ENCODE results near the gene TECR.
"Not testable (repeated sequence)": the region's sequence is repeated elsewhere in the genome, so short reads cannot be mapped to it uniquely, and the experiment has no call there.

TECR gene

GRCh38 chr19:14536926-14537692 is 7.7 kb downstream of the TECR start:
- H3K36me3 ChIP-seq (ENCODE audit: control insufficient read depth in 4 of 4, insufficient read depth in 4 of 4, low read length in 3 of 4), result peaks cover 3 to 14% (median 8%) of the 10 kb centered on the region in 4 experiments
- peak; percentile 70 to 85 (median 84) for DNase-seq
- H3K9me3 ChIP-seq (ENCODE audit: control extremely low read depth in 1 of 5, control insufficient read depth in 4 of 5, insufficient read depth in 2 of 5, low read depth in 1 of 5, low read length in 4 of 5), result no peaks in the 10 kb centered on the region
- 37% methylated on average over 10 of the region's 24 CpGs for WGBS (ENCODE audit: insufficient coverage)
- ChIA-PET CTCF (interaction anchor here (1.4 to 2.3 kb wide), 4 partner anchors 13 to 64 kb away, joined by 4 to 8 read pairs (median 6); no protein-coding TSS in a partner anchor), POLR2A (interaction anchor here (0.6 kb wide), 1 partner anchor 18 kb away, joined by 3 read pairs; no protein-coding TSS in a partner anchor)
- H3K27ac ChIP-seq (ENCODE audit: insufficient read depth in 1 of 2, low read depth in 1 of 2, low read length in 2 of 2, poor library complexity in 1 of 2, severe bottlenecking in 2 of 2), result no peak overlapping the region
- peak overlapping the region in 4 of 7 experiments; percentile 19 to 69 (median 38) for H3K4me3 ChIP-seq (ENCODE audit: control insufficient read depth in 1 of 7, extremely low read depth in 1 of 7, insufficient read depth in 4 of 7, low read depth in 2 of 7, low read length in 6 of 7)
- no peaks in the 10 kb centered on the region for H3K27me3 ChIP-seq (replicated peaks in 2 of 5; ENCODE audit: control insufficient read depth in 4 of 5, insufficient read depth in 5 of 5, low read length in 4 of 5)
- H3K4me1 ChIP-seq (ENCODE audit: control extremely low read depth in 1 of 4, control insufficient read depth in 4 of 4, insufficient read depth in 4 of 4, low read length in 3 of 4), result peaks cover 0 to 13% (median 9%) of the 10 kb centered on the region in 4 experiments

GRCh38 chr19:14540741-14541525 is 11.5 kb downstream of the TECR start:
- CTCF ChIA-PET, result interaction anchor here (1.1 kb wide), 1 partner anchor 8 kb away, joined by 3 read pairs; no protein-coding TSS in a partner anchor

GRCh38 chr19:14541979-14542378 is 12.6 kb downstream of the TECR start:
- whole genome bisulfite sequencing (ENCODE audit: insufficient coverage), result no CpG with 5 or more reads among the region's 5 CpGs
- H3K9me3 ChIP-seq (ENCODE audit: control extremely low read depth in 1 of 5, control insufficient read depth in 4 of 5, insufficient read depth in 2 of 5, low read depth in 1 of 5, low read length in 4 of 5); CTCF ChIA-PET; H3K27me3 ChIP-seq (replicated peaks in 2 of 5; ENCODE audit: control insufficient read depth in 4 of 5, insufficient read depth in 5 of 5, low read length in 4 of 5); H3K4me3 ChIP-seq (ENCODE audit: control insufficient read depth in 1 of 7, extremely low read depth in 1 of 7, insufficient read depth in 4 of 7, low read depth in 2 of 7, low read length in 6 of 7); DNase-seq: not testable (repeated sequence)
- Histone ChIP-seq H3K36me3 (ENCODE audit: control insufficient read depth in 4 of 4, insufficient read depth in 4 of 4, low read length in 3 of 4) (peaks cover 0 to 21% (median 8%) of the 10 kb centered on the region in 4 experiments), H3K4me1 (ENCODE audit: control extremely low read depth in 1 of 4, control insufficient read depth in 4 of 4, insufficient read depth in 4 of 4, low read length in 3 of 4) (peaks cover 0 to 25% (median 22%) of the 10 kb centered on the region in 4 experiments), H3K27ac (ENCODE audit: insufficient read depth in 1 of 2, low read depth in 1 of 2, low read length in 2 of 2, poor library complexity in 1 of 2, severe bottlenecking in 2 of 2) (peak overlapping the region in 1 of 2 experiments; percentile 60)
- POLR2A ChIA-PET, result interaction anchor here (0.9 to 1.0 kb wide), 2 partner anchors 15 to 24 kb away, joined by 4 to 6 read pairs; partner anchors contain the start of gene DNAJB1

More at GRCh38 chr19:14540741-14541525, 11.5 kb downstream of the TECR start:
- Histone ChIP-seq H3K9me3 (ENCODE audit: control extremely low read depth in 1 of 5, control insufficient read depth in 4 of 5, insufficient read depth in 2 of 5, low read depth in 1 of 5, low read length in 4 of 5) (no peaks in the 10 kb centered on the region), H3K27ac (ENCODE audit: insufficient read depth in 1 of 2, low read depth in 1 of 2, low read length in 2 of 2, poor library complexity in 1 of 2, severe bottlenecking in 2 of 2) (no peak overlapping the region), H3K4me1 (ENCODE audit: control extremely low read depth in 1 of 4, control insufficient read depth in 4 of 4, insufficient read depth in 4 of 4, low read length in 3 of 4) (peaks cover 0 to 28% (median 24%) of the 10 kb centered on the region in 4 experiments), H3K36me3 (ENCODE audit: control insufficient read depth in 4 of 4, insufficient read depth in 4 of 4, low read length in 3 of 4) (peaks cover 0 to 20% (median 7%) of the 10 kb centered on the region in 4 experiments), H3K27me3 (replicated peaks in 2 of 5; ENCODE audit: control insufficient read depth in 4 of 5, insufficient read depth in 5 of 5, low read length in 4 of 5) (no peaks in the 10 kb centered on the region), H3K4me3 (ENCODE audit: control insufficient read depth in 1 of 7, extremely low read depth in 1 of 7, insufficient read depth in 4 of 7, low read depth in 2 of 7, low read length in 6 of 7) (no peak overlapping the region)
- no peak for DNase-seq
- POLR2A ChIA-PET, result no interaction called here
- WGBS (ENCODE audit: insufficient coverage), result 96% methylated on average over 16 of the region's 19 CpGs

GRCh38 chr19:14542711-14543328 is 13.4 kb downstream of the TECR start:
- Histone ChIP-seq H3K27me3 (replicated peaks in 2 of 5; ENCODE audit: control insufficient read depth in 4 of 5, insufficient read depth in 5 of 5, low read length in 4 of 5) (no peaks in the 10 kb centered on the region), H3K36me3 (ENCODE audit: control insufficient read depth in 4 of 4, insufficient read depth in 4 of 4, low read length in 3 of 4) (peaks cover 0 to 21% (median 8%) of the 10 kb centered on the region in 4 experiments), H3K27ac (ENCODE audit: insufficient read depth in 1 of 2, low read depth in 1 of 2, low read length in 2 of 2, poor library complexity in 1 of 2, severe bottlenecking in 2 of 2) (peak overlapping the region in 1 of 2 experiments; percentile 60), H3K4me1 (ENCODE audit: control extremely low read depth in 1 of 4, control insufficient read depth in 4 of 4, insufficient read depth in 4 of 4, low read length in 3 of 4) (peaks cover 0 to 22% (median 20%) of the 10 kb centered on the region in 4 experiments), H3K4me3 (ENCODE audit: control insufficient read depth in 1 of 7, extremely low read depth in 1 of 7, insufficient read depth in 4 of 7, low read depth in 2 of 7, low read length in 6 of 7) (peak overlapping the region in 2 of 7 experiments; percentile 19 to 45), H3K9me3 (ENCODE audit: control extremely low read depth in 1 of 5, control insufficient read depth in 4 of 5, insufficient read depth in 2 of 5, low read depth in 1 of 5, low read length in 4 of 5) (no peaks in the 10 kb centered on the region)
- DNase-seq, result peak; percentile 55 to 93 (median 88)
- POLR2A ChIA-PET, result interaction anchor here (0.6 to 1.0 kb wide), 4 partner anchors 14 to 1388 kb away, joined by 3 to 6 read pairs (median 4); partner anchors contain the start of gene DNAJB1
- WGBS (ENCODE audit: insufficient coverage), result 29% methylated on average over 5 of the region's 7 CpGs
- CTCF ChIA-PET, result interaction anchor here (0.6 to 1.3 kb wide), 4 partner anchors 9 to 51 kb away, joined by 3 to 4 read pairs (median 3); no protein-coding TSS in a partner anchor

- no peaks in the 10 kb centered on the region for H3K9me3 ChIP-seq (ENCODE audit: control extremely low read depth in 1 of 5, control insufficient read depth in 4 of 5, insufficient read depth in 2 of 5, low read depth in 1 of 5, low read length in 4 of 5)
- H3K27me3 ChIP-seq (replicated peaks in 2 of 5; ENCODE audit: control insufficient read depth in 4 of 5, insufficient read depth in 5 of 5, low read length in 4 of 5), result no peaks in the 10 kb centered on the region
- WGBS (ENCODE audit: insufficient coverage), result 100% methylated on average over 4 of the region's 5 CpGs
- peaks cover 0 to 22% (median 20%) of the 10 kb centered on the region in 4 experiments for H3K4me1 ChIP-seq (ENCODE audit: control extremely low read depth in 1 of 4, control insufficient read depth in 4 of 4, insufficient read depth in 4 of 4, low read length in 3 of 4)
- ChIA-PET POLR2A (no interaction called here), CTCF (interaction anchor here (1.4 to 1.6 kb wide), 2 partner anchors 10 to 28 kb away, joined by 3 to 4 read pairs; partner anchors contain the start of gene NDUFB7)
- no peak overlapping the region for H3K4me3 ChIP-seq (ENCODE audit: control insufficient read depth in 1 of 7, extremely low read depth in 1 of 7, insufficient read depth in 4 of 7, low read depth in 2 of 7, low read length in 6 of 7)
- H3K27ac ChIP-seq (ENCODE audit: insufficient read depth in 1 of 2, low read depth in 1 of 2, low read length in 2 of 2, poor library complexity in 1 of 2, severe bottlenecking in 2 of 2), result peak overlapping the region in 1 of 2 experiments; percentile 64
- no peak for DNase-seq
- H3K36me3 ChIP-seq (ENCODE audit: control insufficient read depth in 4 of 4, insufficient read depth in 4 of 4, low read length in 3 of 4), result peaks cover 0 to 25% (median 9%) of the 10 kb centered on the region in 4 experiments
Observed at GRCh38 chr19:14544047-14544446, 14.7 kb downstream of the TECR start.

GRCh38 chr19:14544977-14545715 is 15.8 kb downstream of the TECR start:
- CTCF ChIA-PET, result interaction anchor here (1.0 to 1.7 kb wide), 4 partner anchors 9 to 27 kb away, joined by 3 to 9 read pairs (median 4); partner anchors contain the start of gene NDUFB7
- 97% methylated on average over 21 of the region's 21 CpGs for WGBS (ENCODE audit: insufficient coverage)
- H3K27ac ChIP-seq (ENCODE audit: insufficient read depth in 1 of 2, low read depth in 1 of 2, low read length in 2 of 2, poor library complexity in 1 of 2, severe bottlenecking in 2 of 2), result peak overlapping the region in 1 of 2 experiments; percentile 7

More at GRCh38 chr19:14544977-14545715, 15.8 kb downstream of the TECR start:
- Histone ChIP-seq H3K36me3 (ENCODE audit: control insufficient read depth in 4 of 4, insufficient read depth in 4 of 4, low read length in 3 of 4) (peaks cover 2 to 23% (median 8%) of the 10 kb centered on the region in 4 experiments), H3K4me1 (ENCODE audit: control extremely low read depth in 1 of 4, control insufficient read depth in 4 of 4, insufficient read depth in 4 of 4, low read length in 3 of 4) (peaks cover 0 to 25% (median 23%) of the 10 kb centered on the region in 4 experiments), H3K9me3 (ENCODE audit: control extremely low read depth in 1 of 5, control insufficient read depth in 4 of 5, insufficient read depth in 2 of 5, low read depth in 1 of 5, low read length in 4 of 5) (no peaks in the 10 kb centered on the region), H3K4me3 (ENCODE audit: control insufficient read depth in 1 of 7, extremely low read depth in 1 of 7, insufficient read depth in 4 of 7, low read depth in 2 of 7, low read length in 6 of 7) (no peak overlapping the region), H3K27me3 (replicated peaks in 2 of 5; ENCODE audit: control insufficient read depth in 4 of 5, insufficient read depth in 5 of 5, low read length in 4 of 5) (no peaks in the 10 kb centered on the region)
- POLR2A ChIA-PET, result no interaction called here
- DNase-seq, result no peak
